Adrenal gland (tissue), 12 donors: ENCODE measurements around the gene FAM237B. TPM values are rescaled to one million over a fixed set of nuclear protein-coding genes. Genes with fewer than 3 reads are reported as not detected.
A peak's percentile ranks its signal among the peaks of the same experiment; 100 is the strongest.

ENCODE experiments used
- DNase-seq, 7 donors: peaks; one replicate each; pipeline ENCODE4 v3.0.0-alpha.2; 2019 to 2020
- H3K27ac ChIP-seq, 5 donors: fragments of 200-600 bp; sonication (generic) in 4 of 5; 1 replicate in 3 of 5; 2 replicates in 2 of 5; pipeline versions ENCODE4 v1.5.1 to v1.8.0; 2016 to 2020; ENCODE audit warnings: mild to moderate bottlenecking in 1 of 5
- H3K27me3 ChIP-seq: fragments of 200-600 bp; 2 replicates; pipeline ENCODE4 v1.8.0; 2021
- H3K36me3 ChIP-seq, 2 donors: fragments of 200-600 bp; replicated peaks in 1 of 2; 1 replicate in 1 of 2; 2 replicates in 1 of 2; pipeline versions ENCODE4 v1.5.1 to v1.8.0; 2018 to 2022
- H3K4me1 ChIP-seq, 2 donors: fragments of 200-600 bp; replicated peaks in 1 of 2; 1 replicate in 1 of 2; 2 replicates in 1 of 2; pipeline versions ENCODE4 v1.5.1 to v1.8.0; 2018 to 2021
- H3K4me3 ChIP-seq, 4 donors: fragments of 200-600 bp; sonication (generic) in 3 of 4; one replicate each; pipeline ENCODE4 v1.5.1; 2016 to 2018
- H3K9me3 ChIP-seq, 3 donors: fragments of 200-600 bp; sonication (generic) in 1 of 3; replicated peaks in 1 of 3; 1 replicate in 2 of 3; 2 replicates in 1 of 3; pipeline versions ENCODE4 v1.5.1 to v1.8.0; 2016 to 2021
- CTCF ChIP-seq, 6 experiments: fragments of 450-650 bp in 4 of 6; fragments of 200-600 bp in 2 of 6; sonication (generic) in 1 of 6; IDR thresholded peaks; 1 replicate in 5 of 6; 2 replicates in 1 of 6; pipeline versions ENCODE4 v1.5.1 to v1.8.0; 2016 to 2021; ENCODE audit warnings: antibody characterized with exemption in 6 of 6, mild to moderate bottlenecking in 2 of 6, moderate library complexity in 1 of 6
- POLR2A ChIP-seq, 2 donors: fragments of 450-650 bp; IDR thresholded peaks; one replicate each; pipeline ENCODE4 v1.6.1; 2017; ENCODE audit warnings: antibody characterized with exemption in 2 of 2, mild to moderate bottlenecking in 2 of 2, moderate library complexity in 1 of 2
- WGBS, 4 donors: extraction: QIAGEN DNeasy Blood & Tissue Kit in 2 of 4; methylation state at CpG; one replicate each; pipeline versions ENCODE4 v1.1.5 to v1.1.7; 2013 to 2017; 5-methylcytosine and 5-hydroxymethylcytosine counted together
- intact Hi-C, 2 donors: fragments of 100-400 bp; cut with DNase I; formaldehyde crosslinking; loops; one replicate each; pipeline versions ENCODE4 v1.14.1 to v1.15.0; 2022 to 2023
- polyA plus RNA-seq, 3 donors: library from polyadenylated mRNA; stranded (reverse); fragments of 200-250 nt in 2 of 3; fragments of 350-450 nt in 1 of 3; fragmentation: Illumina TruSeq in 1 of 3; extraction: RNeasy Lipid Tissue Mini Kit (QIAGEN cat#74804) in 1 of 3; gene quantifications; one replicate each; pipeline ENCODE4 v1.2.3, GENCODE V29; 2013 to 2014
- total RNA-seq, 9 donors: library from RNA; depleted of rRNA in 4 of 9; stranded (reverse); fragments of >200 nt in 4 of 9; fragments of 120-200 nt in 1 of 9; fragmentation: NEBNext Ultra II Directional in 1 of 9; extraction: Animal tissue kit (Norgen Biotek cat#: 25700) in 1 of 9; gene quantifications; one replicate each; pipeline versions ENCODE4 v1.1.0 to v1.2.4, GENCODE V29; 2013 to 2023
- donor health status: healthy with polysubstance abuse.
- donor health status: Bipolar disorder and iron deficiency.
- donor health status: DM: yes; HTN: yes; CAD: no.
- donor health status: DM: no; HTN: no; CAD: no.
- donor health status: DM: no; HTN: no; CAD: no.
- donor health status: DM: yes; HTN: yes; CAD: no.

Gene FAM237B
- total and polyA plus RNA-seq, 12 donors = not detected

GRCh38 chr7:90267263-90267858, 53.7 kb downstream of the FAM237B start:
- intact Hi-C loops = no loop called here
- Histone ChIP-seq H3K4me1 (peaks cover 0 to 19% of the 10 kb centered on the region in 2 donors), H3K27me3 (no peaks in the 10 kb centered on the region), H3K9me3 (no peaks in the 10 kb centered on the region), H3K4me3 (peak overlapping the region in 1 of 4 donors; percentile 7), H3K36me3 (no peaks in the 10 kb centered on the region), H3K27ac (peak overlapping the region in 2 of 5 donors; percentile 44 to 66)
- DNase-seq = no peak
- WGBS, 4 donors = 54 to 63% (median 58%) methylated on average over 5 of the region's 5 CpGs
- TF ChIP-seq POLR2A (IDR thresholded peaks at IDR 0.05) = no peak

GRCh38 chr7:90266808-90267207, 54.3 kb downstream of the FAM237B start:
- intact Hi-C loops = no loop called here
- DNase-seq = peak in 1 of 7 donors; percentile 6
- peak overlapping the region in 2 of 5 donors; percentile 44 to 66 for H3K27ac ChIP-seq

More at GRCh38 chr7:90266808-90267207, 54.3 kb downstream of the FAM237B start:
- WGBS, 4 donors = 42 to 43% (median 42%) methylated on average over 3 of the region's 3 CpGs
- TF ChIP-seq CTCF (IDR thresholded peaks at IDR 0.05) = no peak
- TF ChIP-seq POLR2A (IDR thresholded peaks at IDR 0.05) = no peak
- Histone ChIP-seq H3K4me1 (peaks cover 0 to 19% of the 10 kb centered on the region in 2 donors), H3K4me3 (peak overlapping the region in 1 of 4 donors; percentile 7), H3K9me3 (no peaks in the 10 kb centered on the region), H3K36me3 (no peaks in the 10 kb centered on the region), H3K27me3 (no peaks in the 10 kb centered on the region)

Other genes starting within 250 kb of the FAM237B start
- gene STEAP1, start 166.8 kb downstream of the FAM237B start, total RNA-seq = 10 to 100 TPM in 1 of 9 donors, 1 to 10 TPM in 6, under 1 TPM in 2; 0.35 to 11.8 (median 1.5) TPM
- gene STEAP1, start 166.8 kb downstream of the FAM237B start, polyA plus RNA-seq = 1 to 10 TPM in 2 of 3 donors, under 1 TPM in 1; 0.56 to 3.0 (median 2.4) TPM
- gene STEAP2, start 109.6 kb downstream of the FAM237B start, total RNA-seq = 1 to 10 TPM; 2.0 to 9.5 (median 7.7) TPM
- 1 to 10 TPM; 2.5 to 6.4 (median 4.8) TPM for gene STEAP2, start 109.6 kb downstream of the FAM237B start, polyA plus RNA-seq
- 1 to 10 TPM in 8 of 9 donors, under 1 TPM in 1; 0.42 to 7.9 (median 4.1) TPM for gene CFAP69, start 76.1 kb downstream of the FAM237B start, total RNA-seq
- gene CFAP69, start 76.1 kb downstream of the FAM237B start, polyA plus RNA-seq = 10 to 100 TPM in 1 of 3 donors, 1 to 10 TPM in 2; 2.7 to 10.2 (median 7.3) TPM
- gene GTPBP10, start 25.4 kb upstream of the FAM237B start, total RNA-seq = 10 to 100 TPM in 8 of 9 donors, 1 to 10 TPM in 1; 7.2 to 29.4 (median 22.8) TPM
- 10 to 100 TPM; 15.1 to 32.8 (median 15.8) TPM for gene GTPBP10, start 25.4 kb upstream of the FAM237B start, polyA plus RNA-seq
- gene CLDN12, start 82.2 kb upstream of the FAM237B start, total RNA-seq = 100 to 1,000 TPM in 1 of 9 donors, 10 to 100 TPM in 8; 25.8 to 150 (median 44.5) TPM
- gene CLDN12, start 82.2 kb upstream of the FAM237B start, polyA plus RNA-seq = 10 to 100 TPM; 13.8 to 83.5 (median 20.8) TPM
- gene PTTG1IP2, start 148.3 kb upstream of the FAM237B start, total RNA-seq = not detected
- not detected for gene PTTG1IP2, start 148.3 kb upstream of the FAM237B start, polyA plus RNA-seq